Measurements from ENCODE around the gene MED27. TPM values are rescaled to one million over a fixed set of nuclear protein-coding genes. Genes with fewer than 3 reads are reported as not detected.

The MED27 gene
- total RNA-seq, 1 experiment from 2014 or later, result 24.4 TPM

- Histone ChIP-seq H3K9me3 (ENCODE audit: control insufficient read depth, insufficient read depth, low read depth, low read length) (no peaks in the 10 kb centered on the region), H3K4me3 (ENCODE audit: low read depth in 2 of 2, low read length in 2 of 2) (no peak overlapping the region), H3K4me1 (ENCODE audit: control insufficient read depth, insufficient read depth, low read length) (no peaks in the 10 kb centered on the region), H3K27me3 (ENCODE audit: control insufficient read depth, insufficient read depth, low read length) (no peaks in the 10 kb centered on the region), H3K36me3 (ENCODE audit: control insufficient read depth, insufficient read depth, low read length) (no peaks in the 10 kb centered on the region), H3K27ac (ENCODE audit: low read length) (no peak overlapping the region)
- intact Hi-C loops (cut with micrococcal nuclease; ENCODE audit: unreplicated experiment), result no loop called here
- no peak for DNase-seq (ENCODE audit: low read depth, low spot score)
- ChIA-PET POLR2A (no interaction called here), CTCF (no interaction called here)
- no peak for ATAC-seq
- in situ Hi-C loops (cut with HindIII; ENCODE audit: low pct_unique_long_range_greater_than_20kb, low sequenced_read_pairs), result no loop called here
- TF ChIP-seq SIN3A (IDR thresholded peaks at IDR 0.05; ENCODE audit: borderline replicate concordance, insufficient read depth, low read depth, low read length), result no peak
- no TSS peak for BruUV-seq (replicated peaks)
Observed at GRCh38 chr9:131831380-131832165, 248.1 kb downstream of the MED27 start.

- H3K9me3 ChIP-seq (ENCODE audit: control insufficient read depth, insufficient read depth, low read depth, low read length), result no peaks in the 10 kb centered on the region
- TF ChIP-seq POLR2AphosphoS5 (IDR thresholded peaks at IDR 0.05; ENCODE audit: low read depth, low read length) (no peak), TCF7L2 (IDR thresholded peaks at IDR 0.05; ENCODE audit: low read depth, low read length) (no peak), REST (IDR thresholded peaks at IDR 0.05; ENCODE audit: insufficient read depth in 1 of 2, low read depth in 2 of 2, low read length in 1 of 2) (no peak), SIN3A (IDR thresholded peaks at IDR 0.05; ENCODE audit: borderline replicate concordance, insufficient read depth, low read depth, low read length) (no peak)
- TF ChIP-seq, protein P1, sequence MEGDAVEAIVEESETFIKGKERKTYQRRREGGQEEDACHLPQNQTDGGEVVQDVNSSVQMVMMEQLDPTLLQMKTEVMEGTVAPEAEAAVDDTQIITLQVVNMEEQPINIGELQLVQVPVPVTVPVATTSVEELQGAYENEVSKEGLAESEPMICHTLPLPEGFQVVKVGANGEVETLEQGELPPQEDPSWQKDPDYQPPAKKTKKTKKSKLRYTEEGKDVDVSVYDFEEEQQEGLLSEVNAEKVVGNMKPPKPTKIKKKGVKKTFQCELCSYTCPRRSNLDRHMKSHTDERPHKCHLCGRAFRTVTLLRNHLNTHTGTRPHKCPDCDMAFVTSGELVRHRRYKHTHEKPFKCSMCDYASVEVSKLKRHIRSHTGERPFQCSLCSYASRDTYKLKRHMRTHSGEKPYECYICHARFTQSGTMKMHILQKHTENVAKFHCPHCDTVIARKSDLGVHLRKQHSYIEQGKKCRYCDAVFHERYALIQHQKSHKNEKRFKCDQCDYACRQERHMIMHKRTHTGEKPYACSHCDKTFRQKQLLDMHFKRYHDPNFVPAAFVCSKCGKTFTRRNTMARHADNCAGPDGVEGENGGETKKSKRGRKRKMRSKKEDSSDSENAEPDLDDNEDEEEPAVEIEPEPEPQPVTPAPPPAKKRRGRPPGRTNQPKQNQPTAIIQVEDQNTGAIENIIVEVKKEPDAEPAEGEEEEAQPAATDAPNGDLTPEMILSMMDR (IDR thresholded peaks at IDR 0.05), result no peak
- intact Hi-C loops (cut with micrococcal nuclease; ENCODE audit: unreplicated experiment) (no loop called here), in situ Hi-C loops (cut with HindIII; ENCODE audit: low pct_unique_long_range_greater_than_20kb, low sequenced_read_pairs) (no loop called here)
- H3K27me3 ChIP-seq (ENCODE audit: control insufficient read depth, insufficient read depth, low read length), result no peaks in the 10 kb centered on the region
- H3K4me1 ChIP-seq (ENCODE audit: control insufficient read depth, insufficient read depth, low read length), result no peaks in the 10 kb centered on the region
- BruUV-seq (replicated peaks), result no TSS peak
- H3K4me3 ChIP-seq (ENCODE audit: low read depth in 2 of 2, low read length in 2 of 2), result no peak overlapping the region
- DNase-seq (ENCODE audit: low read depth, low spot score) (no peak), ATAC-seq (no peak)
- no peaks in the 10 kb centered on the region for H3K36me3 ChIP-seq (ENCODE audit: control insufficient read depth, insufficient read depth, low read length)
- H3K27ac ChIP-seq (ENCODE audit: low read length), result no peak overlapping the region
- ChIA-PET POLR2A (interaction anchor here (0.6 kb wide), 1 partner anchor 12 kb away, joined by 4 read pairs; no protein-coding TSS in a partner anchor), CTCF (no interaction called here)
Observed at GRCh38 chr9:131827821-131828369, 251.8 kb downstream of the MED27 start.

DNA sequence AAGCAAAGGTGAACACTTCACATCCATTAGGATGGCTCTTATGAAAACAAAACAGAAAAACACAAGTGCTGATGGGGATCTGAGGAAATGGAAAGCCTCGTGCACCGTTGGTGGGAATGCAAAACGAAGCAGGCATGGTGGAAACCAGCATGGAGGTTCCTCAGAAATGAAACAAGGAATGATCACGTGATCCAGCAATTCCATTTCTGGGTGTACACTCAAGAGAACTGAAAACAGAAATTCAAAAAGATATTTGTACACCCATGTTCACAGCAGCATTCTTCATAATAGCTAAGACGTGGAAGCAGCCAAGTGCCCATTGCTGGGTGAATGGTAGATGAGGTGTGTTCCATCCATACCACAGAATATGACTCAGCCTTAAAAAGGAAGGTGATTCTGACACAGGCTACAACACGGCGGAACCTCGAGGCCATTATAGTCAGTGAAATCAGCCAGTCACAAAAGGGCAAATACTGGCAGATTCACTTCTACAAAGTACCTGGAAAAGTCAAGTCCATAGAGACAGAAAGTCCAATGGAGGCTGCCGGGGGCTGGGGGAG lies 252.6 kb downstream of the MED27 start:
- H3K36me3 ChIP-seq (ENCODE audit: control insufficient read depth, insufficient read depth, low read length), result no peaks in the 10 kb centered on the region
- CTCF ChIA-PET, result no interaction called here
- BruUV-seq (replicated peaks), result no TSS peak
- H3K27ac ChIP-seq (ENCODE audit: low read length), result no peak overlapping the region
- no peaks in the 10 kb centered on the region for H3K9me3 ChIP-seq (ENCODE audit: control insufficient read depth, insufficient read depth, low read depth, low read length)
- H3K4me1 ChIP-seq (ENCODE audit: control insufficient read depth, insufficient read depth, low read length), result no peaks in the 10 kb centered on the region
- ATAC-seq, result no peak
- POLR2A ChIA-PET, result no interaction called here
- intact Hi-C loops (cut with micrococcal nuclease; ENCODE audit: unreplicated experiment) (no loop called here), in situ Hi-C loops (cut with HindIII; ENCODE audit: low pct_unique_long_range_greater_than_20kb, low sequenced_read_pairs) (no loop called here)
- H3K4me3 ChIP-seq (ENCODE audit: low read depth in 2 of 2, low read length in 2 of 2), result no peak overlapping the region
- DNase-seq (ENCODE audit: low read depth, low spot score), result no peak
- TF ChIP-seq SIN3A (IDR thresholded peaks at IDR 0.05; ENCODE audit: borderline replicate concordance, insufficient read depth, low read depth, low read length), result no peak
- no peak for TF ChIP-seq TCF7L2 (IDR thresholded peaks at IDR 0.05; ENCODE audit: low read depth, low read length)
- no peak for TF ChIP-seq POLR2AphosphoS5 (IDR thresholded peaks at IDR 0.05; ENCODE audit: low read depth, low read length)
- TF ChIP-seq, protein P1 (IDR thresholded peaks at IDR 0.05), result no peak
- TF ChIP-seq REST (IDR thresholded peaks at IDR 0.05; ENCODE audit: insufficient read depth in 1 of 2, low read depth in 2 of 2, low read length in 1 of 2), result no peak
- no peaks in the 10 kb centered on the region for H3K27me3 ChIP-seq (ENCODE audit: control insufficient read depth, insufficient read depth, low read length)

All from Panc1 (cell line).